Measurements from ENCODE around the gene UNC13C.

UNC13C gene

GRCh38 chr15:54577476-54578250, 599.4 kb downstream of the UNC13C start:
- Histone ChIP-seq H3K4me3 (replicated peaks; ENCODE audit: low read depth, low read length) (no peak overlapping the region), H3K27me3 (replicated peaks; ENCODE audit: control insufficient read depth, insufficient read depth, low read length) (no peaks in the 10 kb centered on the region)
- TF ChIP-seq CTCF (IDR thresholded peaks at IDR 0.05; ENCODE audit: insufficient read depth, low read length, poor library complexity, severe bottlenecking), result no peak

DNA sequence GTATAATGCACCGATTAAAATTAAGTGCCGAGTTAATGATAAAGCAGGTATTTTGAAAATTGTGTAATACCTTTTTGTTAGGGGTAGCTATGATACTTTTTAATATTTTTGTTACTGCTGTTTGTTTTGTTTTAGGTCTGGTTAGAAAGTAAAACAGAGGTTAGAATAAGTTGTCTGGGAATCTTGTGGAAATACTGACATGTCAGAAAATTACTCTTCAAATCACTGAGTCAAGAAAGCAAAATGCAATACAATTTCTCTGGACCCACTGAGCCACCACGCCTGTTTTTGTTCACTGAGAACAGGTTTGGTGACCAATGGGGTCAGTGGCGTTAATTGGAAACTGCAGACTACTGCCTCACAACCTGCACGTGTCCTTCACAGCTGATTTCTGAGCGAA, 601.6 kb downstream of the UNC13C start:
- no peak for DNase-seq (ENCODE audit: extremely low read depth, insufficient read length)
- Histone ChIP-seq H3K36me3 (ENCODE audit: control insufficient read depth, insufficient read depth, low read length) (no peaks in the 10 kb centered on the region), H3K4me3 (replicated peaks; ENCODE audit: low read depth, low read length) (no peak overlapping the region), H3K27me3 (replicated peaks; ENCODE audit: control insufficient read depth, insufficient read depth, low read length) (no peaks in the 10 kb centered on the region)
- no peak for TF ChIP-seq CTCF (IDR thresholded peaks at IDR 0.05; ENCODE audit: insufficient read depth, low read length, poor library complexity, severe bottlenecking)

More at GRCh38 chr15:54577476-54578250, 599.4 kb downstream of the UNC13C start:
- no peak for DNase-seq (ENCODE audit: extremely low read depth, insufficient read length)
- H3K36me3 ChIP-seq (ENCODE audit: control insufficient read depth, insufficient read depth, low read length), result no peaks in the 10 kb centered on the region

- H3K27me3 ChIP-seq (replicated peaks; ENCODE audit: control insufficient read depth, insufficient read depth, low read length), result no peaks in the 10 kb centered on the region
- no peak for TF ChIP-seq CTCF (IDR thresholded peaks at IDR 0.05; ENCODE audit: insufficient read depth, low read length, poor library complexity, severe bottlenecking)
- H3K4me3 ChIP-seq (replicated peaks; ENCODE audit: low read depth, low read length), result no peak overlapping the region
- no peak for DNase-seq (ENCODE audit: extremely low read depth, insufficient read length)
- no peaks in the 10 kb centered on the region for H3K36me3 ChIP-seq (ENCODE audit: control insufficient read depth, insufficient read depth, low read length)
Measured at GRCh38 chr15:54580643-54581042, 602.4 kb downstream of the UNC13C start.

DNA sequence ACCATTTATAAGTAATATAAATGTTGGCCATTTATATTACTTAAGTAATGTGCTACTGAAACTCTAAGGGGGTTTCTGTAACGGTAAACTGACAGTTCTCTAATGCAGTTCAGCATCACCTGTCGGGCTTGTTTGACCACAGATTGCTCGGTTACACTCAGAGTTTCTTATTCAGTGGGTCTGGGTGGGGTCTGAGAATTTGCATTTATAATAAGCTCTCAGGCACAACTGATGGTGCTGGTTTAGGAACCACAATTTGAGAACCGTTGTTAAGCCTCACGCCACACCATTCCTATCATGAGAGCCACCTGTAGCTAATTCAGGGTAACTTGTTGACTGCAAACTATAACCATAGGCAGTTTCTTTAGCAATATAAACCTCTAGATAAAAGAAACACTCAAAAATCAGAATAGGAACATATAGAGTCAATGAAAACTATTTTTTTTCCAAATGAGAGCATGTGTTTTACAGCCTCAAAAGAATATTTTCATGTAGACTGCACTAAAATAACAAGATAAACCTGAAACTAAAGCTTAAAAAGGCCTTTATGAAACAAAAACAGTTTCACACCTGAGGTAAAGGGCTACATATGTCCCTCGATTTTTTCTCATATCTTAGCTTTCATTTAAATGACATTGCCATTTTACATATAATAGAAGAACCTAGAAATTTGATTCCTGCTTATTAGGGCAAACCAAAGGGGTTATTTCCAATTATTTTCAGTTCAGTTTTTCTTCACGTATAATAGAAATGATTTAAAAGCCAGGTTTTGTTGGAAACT, 604.8 kb downstream of the UNC13C start:
- Histone ChIP-seq H3K4me3 (replicated peaks; ENCODE audit: low read depth, low read length) (no peak overlapping the region), H3K36me3 (ENCODE audit: control insufficient read depth, insufficient read depth, low read length) (no peaks in the 10 kb centered on the region), H3K27me3 (replicated peaks; ENCODE audit: control insufficient read depth, insufficient read depth, low read length) (no peaks in the 10 kb centered on the region)
- TF ChIP-seq CTCF (IDR thresholded peaks at IDR 0.05; ENCODE audit: insufficient read depth, low read length, poor library complexity, severe bottlenecking), result no peak
- peak; percentile 41 for DNase-seq (ENCODE audit: extremely low read depth, insufficient read length)

- Histone ChIP-seq H3K27me3 (replicated peaks; ENCODE audit: control insufficient read depth, insufficient read depth, low read length) (no peaks in the 10 kb centered on the region), H3K4me3 (replicated peaks; ENCODE audit: low read depth, low read length) (no peak overlapping the region), H3K36me3 (ENCODE audit: control insufficient read depth, insufficient read depth, low read length) (no peaks in the 10 kb centered on the region)
- DNase-seq (ENCODE audit: extremely low read depth, insufficient read length), result no peak
- TF ChIP-seq CTCF (IDR thresholded peaks at IDR 0.05; ENCODE audit: insufficient read depth, low read length, poor library complexity, severe bottlenecking), result no peak
Measured at GRCh38 chr15:54585063-54585462, 606.8 kb downstream of the UNC13C start.

All from GM06990 (cell line).